SHP77 (cell line): Measurements from ENCODE around the gene PPP1R37.
A peak's percentile ranks its signal among the peaks of the same experiment; 100 is the strongest.

ENCODE experiments used
- DNase-seq, 2 experiments: peaks; one replicate each; lab custom pipeline; 2025; lab: John Stamatoyannopoulos, UW

PPP1R37 gene, protein sequence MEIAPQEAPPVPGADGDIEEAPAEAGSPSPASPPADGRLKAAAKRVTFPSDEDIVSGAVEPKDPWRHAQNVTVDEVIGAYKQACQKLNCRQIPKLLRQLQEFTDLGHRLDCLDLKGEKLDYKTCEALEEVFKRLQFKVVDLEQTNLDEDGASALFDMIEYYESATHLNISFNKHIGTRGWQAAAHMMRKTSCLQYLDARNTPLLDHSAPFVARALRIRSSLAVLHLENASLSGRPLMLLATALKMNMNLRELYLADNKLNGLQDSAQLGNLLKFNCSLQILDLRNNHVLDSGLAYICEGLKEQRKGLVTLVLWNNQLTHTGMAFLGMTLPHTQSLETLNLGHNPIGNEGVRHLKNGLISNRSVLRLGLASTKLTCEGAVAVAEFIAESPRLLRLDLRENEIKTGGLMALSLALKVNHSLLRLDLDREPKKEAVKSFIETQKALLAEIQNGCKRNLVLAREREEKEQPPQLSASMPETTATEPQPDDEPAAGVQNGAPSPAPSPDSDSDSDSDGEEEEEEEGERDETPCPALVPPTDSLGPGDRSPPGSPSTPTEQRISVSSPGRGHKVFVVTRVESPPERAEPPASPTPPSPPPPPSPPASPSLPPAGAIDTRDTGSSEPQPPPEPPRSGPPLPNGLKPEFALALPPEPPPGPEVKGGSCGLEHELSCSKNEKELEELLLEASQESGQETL

DNA sequence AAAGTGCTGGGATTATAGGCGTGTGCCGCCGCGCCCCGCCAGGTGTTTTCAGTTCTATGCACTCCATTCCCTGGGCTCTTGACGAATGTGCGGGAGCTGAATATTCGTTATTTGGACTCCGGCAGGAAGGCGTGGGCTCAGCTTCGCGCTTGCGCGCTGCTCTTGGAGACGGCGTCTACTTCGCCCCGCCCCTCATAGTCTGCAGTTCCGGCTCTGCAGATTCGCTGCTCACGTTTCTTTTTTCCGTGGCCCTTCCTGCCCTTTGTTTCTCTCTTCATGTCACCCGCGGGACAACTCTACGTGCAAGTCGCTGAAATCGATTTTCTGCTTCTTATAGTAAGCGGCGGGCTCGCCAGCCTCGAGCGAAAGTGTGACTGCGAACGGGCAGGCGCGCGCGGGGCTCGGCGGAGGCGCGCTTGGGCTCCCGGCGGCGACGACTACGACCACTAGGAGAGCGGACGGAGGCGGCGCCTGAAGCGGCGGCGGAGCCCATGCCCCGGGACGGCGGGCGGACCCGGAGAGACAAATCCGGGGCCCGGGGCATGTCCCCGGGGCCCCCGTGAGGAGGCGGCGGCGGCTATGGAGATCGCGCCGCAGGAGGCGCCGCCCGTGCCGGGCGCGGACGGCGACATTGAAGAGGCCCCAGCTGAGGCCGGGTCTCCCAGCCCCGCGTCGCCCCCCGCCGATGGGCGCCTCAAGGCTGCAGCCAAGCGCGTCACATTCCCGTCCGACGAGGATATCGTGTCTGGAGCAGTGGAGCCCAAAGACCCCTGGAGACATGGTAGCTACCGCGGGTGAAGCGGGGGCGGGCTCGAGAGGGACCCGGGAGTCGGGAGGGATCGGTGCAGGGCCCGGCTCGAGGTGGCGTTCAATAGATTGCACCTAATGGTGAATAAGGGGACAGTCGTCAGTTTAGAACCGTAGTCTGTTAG is at the start of gene PPP1R37:
TSS of gene PPP1R37 (plus strand) at position 433 of the 932 bp plus-strand sequence. CDS start at position 580, 147 bp downstream.
- peak; percentile 95 to 96 for DNase-seq

DNA sequence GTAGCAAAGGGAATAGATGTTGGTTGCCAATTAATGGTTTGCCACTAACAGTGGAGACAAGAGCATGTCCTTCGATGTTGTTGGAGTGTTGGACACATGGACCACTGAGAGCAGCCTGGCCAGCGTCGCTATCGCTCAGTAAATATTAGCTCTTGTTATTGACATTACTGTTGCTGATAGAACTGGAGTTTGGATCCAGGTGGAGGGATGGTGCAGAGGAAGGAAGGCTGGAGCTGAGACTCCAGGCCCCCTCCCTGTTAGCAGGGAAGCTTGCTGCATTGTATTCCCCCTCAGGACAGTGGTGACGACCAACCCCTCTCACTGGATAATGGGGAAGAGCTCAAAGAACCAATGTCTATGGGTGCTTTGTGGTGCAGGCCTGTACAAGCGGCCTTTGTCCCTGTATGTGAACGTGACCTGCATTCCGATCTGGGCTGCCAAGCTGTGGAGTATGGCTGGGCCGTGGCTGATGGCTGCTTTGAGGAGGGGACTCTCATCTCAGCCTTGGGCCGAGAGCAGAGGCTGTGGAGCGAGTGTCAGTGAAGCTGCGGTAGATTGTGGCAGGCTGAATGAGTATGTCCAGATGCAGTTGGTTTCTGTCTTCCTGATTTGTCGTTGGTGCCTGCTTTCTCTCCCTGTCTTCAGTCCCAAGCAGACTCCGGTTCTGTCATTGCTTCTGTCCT is 47.2 kb upstream of the PPP1R37 start:
- DNase-seq: peak in 1 of 2 experiments; percentile 21

DNA sequence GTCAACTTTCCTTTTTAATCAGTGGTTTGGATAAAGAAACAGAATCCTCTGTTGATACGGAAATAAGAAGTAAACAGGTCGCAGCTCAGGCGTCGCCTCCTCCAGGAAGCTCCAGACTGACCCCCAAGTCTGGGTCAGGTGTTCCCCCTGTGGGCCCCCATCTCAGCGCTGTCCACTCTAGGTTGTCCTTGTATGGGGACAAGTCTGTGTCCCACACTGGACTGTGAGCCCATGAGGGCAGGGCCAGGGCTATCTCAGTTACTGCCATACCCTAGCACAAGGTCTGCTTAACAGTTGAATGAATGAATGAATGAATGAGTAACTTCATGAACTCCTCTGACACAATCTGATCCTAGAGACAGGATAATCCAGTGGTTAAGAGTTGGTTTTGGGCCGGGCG is 46.6 kb upstream of the PPP1R37 start:
- no peak for DNase-seq

DNA sequence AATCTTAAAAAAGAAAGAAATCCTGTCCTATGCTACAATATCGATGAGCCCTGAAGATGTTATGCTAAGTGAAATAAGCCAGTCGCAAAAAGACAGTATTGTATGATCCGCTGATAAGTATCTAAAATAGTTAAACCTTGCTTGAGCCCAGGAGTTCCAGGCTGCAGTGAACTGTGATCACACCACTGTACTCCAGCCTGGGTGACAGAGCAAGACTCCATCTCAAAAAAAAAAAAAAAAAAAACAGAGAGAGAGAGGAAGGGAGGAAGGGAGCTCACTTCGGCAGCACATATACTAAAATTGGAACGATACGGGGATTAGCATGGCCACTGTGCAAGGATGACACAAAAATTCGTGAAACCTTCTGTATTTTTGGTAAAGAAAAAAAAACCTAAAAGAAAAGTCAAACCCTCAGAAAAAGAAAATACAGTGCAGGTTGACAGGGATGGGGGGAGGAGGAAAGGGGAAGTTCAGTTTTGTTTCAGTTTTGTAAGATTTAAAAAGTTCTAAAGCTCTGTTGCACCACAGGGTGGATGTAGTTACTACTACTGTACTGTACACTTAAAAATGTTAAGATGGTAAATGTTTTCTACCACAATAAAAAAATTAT is 45.7 kb upstream of the PPP1R37 start:
- DNase-seq: no peak

DNA sequence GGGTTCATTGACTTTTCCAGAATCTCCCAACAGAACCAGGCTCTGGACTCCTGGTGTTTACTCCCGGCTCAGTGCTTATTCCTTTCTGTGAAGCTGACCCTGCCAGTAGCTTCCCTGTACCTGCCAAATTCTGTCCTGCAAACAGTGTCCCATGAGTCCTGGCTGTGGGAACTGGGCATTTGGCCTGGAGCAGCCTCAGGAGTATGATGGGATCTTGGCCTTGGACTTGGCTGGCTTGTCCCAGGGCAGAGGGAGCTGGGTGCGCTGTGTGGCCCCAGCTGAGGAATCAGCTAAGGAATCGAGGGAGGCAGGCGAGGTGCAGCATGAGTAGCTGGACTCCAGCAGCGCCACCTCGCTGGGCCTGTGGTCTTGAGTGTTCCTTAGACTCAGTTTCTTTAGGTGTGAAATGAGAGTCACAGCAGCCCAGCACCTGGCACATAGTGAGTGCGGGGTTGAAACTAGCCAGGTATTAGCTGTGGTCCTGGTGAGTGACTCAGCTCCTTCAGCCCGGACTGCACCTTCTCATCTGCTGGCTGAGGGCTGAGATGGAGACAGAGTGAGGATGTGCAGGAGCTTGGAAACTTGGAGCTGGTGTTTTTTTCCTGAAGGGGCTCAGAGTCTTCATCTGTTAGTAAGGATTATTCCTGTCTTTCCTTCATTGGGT is 43.8 kb upstream of the PPP1R37 start:
- DNase-seq: no peak

DNA sequence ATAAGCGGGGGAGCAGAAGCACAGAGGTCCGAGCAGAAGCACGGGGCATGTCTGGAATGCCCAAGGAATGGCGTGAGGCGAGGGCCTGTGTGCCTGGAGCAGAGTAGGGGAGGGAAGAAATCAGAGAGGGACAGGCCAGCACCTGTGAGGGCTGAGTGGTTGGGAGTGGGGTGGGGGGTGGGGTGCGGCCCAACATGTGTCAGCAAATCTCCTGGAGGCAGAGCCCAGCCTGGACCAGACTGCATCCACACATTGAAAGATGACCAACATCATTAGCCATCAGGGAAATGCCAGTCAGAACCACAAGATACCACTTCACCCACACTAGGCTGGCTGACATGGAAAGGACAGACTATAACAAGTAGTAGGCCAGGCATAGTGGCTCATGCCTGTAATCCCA is 42.9 kb upstream of the PPP1R37 start:
- DNase-seq: no peak

DNA sequence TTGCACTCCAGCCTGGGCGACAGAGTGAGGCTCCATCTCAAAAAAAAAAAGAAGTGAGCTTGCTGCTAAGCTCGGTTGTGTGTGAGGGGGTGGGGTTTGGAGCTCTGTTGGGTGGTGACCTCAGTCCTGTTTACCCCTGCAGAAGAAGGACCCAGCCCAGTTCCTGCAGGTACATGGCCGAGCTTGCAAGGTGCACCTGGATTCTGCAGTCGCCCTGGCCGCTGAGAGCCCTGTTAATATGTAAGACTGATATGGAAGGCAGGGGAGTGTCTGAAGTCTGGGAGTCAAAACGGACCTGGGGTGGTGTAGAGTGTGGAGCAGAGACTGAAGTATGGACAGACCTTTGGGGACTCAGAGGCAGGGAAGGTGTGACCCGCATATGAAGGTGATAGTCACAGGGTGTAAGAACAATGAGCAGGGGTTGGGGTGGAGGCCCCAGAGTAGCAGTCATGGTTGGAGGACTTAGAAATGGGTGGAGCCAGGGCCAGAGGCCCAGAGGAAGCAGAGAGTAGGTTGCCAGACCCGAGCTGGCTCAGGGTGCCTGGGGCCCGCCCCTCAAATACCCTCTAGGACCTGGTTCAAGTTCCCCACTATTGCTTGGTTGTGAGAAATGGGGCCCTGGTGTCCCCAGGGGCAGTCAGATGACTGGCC is 40.9 kb upstream of the PPP1R37 start:
- no peak for DNase-seq

DNA sequence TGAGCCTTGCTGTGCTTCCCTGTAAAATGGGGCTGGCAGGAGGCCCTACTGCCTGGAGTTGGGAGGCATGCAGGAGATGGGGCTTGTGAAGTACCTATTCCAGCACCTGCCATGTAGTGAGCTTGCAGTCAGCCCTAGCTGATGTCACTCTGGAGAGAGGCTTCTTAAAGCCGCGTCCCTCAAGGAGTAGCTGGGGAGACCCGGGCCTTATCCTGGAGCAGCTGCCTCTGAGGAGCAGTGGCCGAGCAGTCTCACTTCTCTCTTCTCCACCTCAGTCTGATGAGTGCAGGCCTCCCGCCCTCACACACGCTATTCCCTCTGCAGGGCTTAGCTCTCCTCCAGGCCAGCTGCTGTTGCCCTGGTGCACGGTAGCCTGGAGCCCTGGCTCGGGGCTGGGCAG is 36.1 kb upstream of the PPP1R37 start:
- DNase-seq: no peak

DNA sequence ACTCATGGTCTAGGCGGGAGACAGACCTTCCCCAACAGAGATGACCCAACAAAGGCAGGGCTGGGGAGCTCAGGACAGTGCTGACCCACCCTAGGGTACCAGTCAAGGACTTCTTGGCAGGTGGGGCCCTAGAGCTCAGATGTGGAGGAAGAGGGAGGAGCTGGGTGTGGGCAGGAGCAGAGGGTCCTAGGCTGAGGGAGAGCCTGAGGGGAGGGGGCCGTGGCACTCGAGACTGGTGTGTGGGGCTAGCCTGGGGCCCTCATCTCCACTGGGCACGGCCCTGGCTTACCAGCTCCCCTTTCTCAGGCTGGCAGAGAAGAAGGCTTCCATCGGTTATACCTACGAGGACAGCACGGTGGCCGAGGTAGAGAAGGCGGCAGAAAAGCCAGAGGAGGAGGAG is 35.5 kb upstream of the PPP1R37 start:
- DNase-seq: no peak

DNA sequence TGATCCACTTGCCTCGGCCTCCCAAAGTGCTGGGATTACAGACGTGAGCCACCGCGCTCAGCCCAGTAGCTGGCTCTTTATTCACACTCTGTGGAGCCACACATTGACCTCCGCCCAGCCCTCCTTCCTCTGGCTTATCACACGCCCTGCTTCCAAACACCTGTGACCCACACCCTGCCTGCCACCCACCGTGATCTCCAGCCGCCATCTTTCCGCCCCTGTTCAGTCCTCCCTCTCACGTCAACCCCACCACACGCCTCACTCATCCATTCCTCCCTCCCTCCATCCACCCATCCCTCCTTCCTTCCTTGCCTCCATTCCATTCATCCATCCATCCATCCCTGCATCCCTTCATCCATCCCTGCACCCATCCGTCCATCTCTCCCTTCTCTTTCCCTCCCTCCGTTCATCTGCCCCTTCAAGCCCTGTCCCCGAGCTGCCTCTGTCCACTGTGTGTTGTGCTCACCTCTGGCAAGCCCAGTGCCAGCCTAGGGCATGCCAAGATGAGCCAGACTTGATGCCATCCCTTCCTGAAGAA is 34.3 kb upstream of the PPP1R37 start:
- DNase-seq: no peak

DNA sequence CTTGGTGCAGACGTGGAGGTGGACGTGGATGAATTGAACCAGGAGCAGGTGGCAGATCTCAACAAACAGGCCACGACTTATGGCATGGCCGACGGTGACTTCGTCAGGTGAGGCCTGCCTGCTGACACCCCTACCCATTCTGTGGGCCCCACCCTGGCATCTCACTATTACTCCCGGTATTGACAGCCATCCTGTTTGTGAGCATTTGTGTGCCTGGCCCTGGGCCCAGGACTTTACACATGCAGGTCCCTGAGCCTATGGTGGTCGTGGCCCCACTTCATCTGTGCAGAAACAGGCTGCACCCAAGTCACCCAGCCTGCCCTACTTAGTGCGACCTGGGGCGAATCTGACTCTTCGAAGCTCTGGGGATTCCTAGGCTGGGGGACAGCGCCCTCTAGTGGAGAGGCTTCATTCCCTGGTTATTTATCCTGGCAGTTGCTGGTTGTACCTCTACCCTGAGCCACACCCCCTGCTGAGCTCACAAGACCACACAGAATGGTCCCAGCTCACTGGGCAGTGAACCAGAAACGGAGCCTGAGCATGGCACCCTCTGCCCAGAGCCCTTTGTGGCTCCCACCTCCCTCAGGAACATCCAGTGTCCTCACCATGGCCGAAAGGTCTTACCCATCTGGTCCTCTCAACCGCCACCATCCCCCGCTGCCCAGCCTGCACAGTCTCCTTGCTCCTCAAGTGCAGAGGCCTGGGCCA is 33.6 kb upstream of the PPP1R37 start:
- peak; percentile 63 to 68 for DNase-seq

DNA sequence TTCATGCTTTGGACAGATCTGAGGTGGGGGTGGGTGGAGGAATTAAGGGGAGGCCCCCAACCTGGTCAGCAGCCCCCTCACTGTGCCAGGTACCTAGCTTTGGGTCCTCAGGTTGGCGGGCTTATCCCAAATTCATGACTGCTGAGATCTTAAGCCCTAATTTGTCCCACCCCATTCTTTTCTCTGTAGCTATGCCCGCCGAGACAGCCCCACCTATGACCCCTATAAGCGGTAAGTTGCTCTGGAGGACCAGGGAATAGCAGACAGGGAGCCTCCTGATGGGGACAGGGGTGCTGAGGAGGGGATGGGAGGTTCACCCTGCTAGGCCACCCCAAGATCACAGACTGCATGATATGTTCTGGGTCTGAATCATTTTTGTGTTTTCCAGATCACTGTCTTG is 31.0 kb upstream of the PPP1R37 start:
- DNase-seq: no peak

DNA sequence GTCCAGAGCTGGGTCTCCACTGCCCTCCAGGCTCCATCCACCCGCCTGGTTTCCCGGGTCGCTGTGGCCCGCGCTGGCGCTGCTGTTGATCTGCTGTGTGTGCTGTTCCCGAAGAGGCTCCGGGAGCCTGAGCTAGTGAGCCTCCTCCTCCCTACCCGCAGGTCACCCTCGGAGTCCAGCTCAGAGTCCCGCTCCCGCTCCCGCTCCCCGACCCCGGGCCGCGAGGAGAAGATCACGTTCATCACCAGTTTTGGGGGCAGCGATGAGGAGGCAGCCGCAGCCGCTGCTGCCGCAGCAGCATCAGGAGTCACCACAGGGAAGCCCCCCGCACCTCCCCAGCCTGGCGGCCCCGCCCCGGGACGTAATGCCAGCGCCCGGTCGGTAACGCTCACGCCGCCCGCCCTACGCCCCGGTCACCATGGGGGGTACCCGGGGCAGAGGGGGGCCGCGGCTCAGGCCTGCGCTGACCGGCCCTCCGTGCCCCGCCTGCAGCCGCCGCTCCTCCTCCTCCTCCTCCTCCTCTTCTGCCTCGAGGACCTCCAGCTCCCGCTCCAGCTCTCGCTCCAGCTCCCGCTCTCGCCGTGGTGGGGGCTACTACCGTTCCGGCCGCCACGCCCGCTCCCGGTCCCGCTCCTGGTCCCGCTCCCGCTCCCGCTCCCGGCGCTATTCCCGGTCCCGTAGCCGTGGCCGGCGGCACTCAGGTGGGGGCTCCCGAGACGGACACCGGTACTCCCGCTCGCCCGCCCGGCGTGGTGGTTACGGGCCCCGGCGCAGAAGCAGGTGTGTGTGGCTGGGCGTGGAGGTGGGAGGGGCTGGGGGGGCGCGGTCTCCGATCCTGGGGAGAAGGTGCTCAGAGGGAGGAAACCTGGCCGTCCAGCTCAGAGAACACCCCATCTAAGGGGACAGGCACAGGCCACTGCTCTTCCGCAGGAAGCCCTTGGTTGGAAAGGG is 28.9 kb upstream of the PPP1R37 start:
- no peak for DNase-seq

DNA sequence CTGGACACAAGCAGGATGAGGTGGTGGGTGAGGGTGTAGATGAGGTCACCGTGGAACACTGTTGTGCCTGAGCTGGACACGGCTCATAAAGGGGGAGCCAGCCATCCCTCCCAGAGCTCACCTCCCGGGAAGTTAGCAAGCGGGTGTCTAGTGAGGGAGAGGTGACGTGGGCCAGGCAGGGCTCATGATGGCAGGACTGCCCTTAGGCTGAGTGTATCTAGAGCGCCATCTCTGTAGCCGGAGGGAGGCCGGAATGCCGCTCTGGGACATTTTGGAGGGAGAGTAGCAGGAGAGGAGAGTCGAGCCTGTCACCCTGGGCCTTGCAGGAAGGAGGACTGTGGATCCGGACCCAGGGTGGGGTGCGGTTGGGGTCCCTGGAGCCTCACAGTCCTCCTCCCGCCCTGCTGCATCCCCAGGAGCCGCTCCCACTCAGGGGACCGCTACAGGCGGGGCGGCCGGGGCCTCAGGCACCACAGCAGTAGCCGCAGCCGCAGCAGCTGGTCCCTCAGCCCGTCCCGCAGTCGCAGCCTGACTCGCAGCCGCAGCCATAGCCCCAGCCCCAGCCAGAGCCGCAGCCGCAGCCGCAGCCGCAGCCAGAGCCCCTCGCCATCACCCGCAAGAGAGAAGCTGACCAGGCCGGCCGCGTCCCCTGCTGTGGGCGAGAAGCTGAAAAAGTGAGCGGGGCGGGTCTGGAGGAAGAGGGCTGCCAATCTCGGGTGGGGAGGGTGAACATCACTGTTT is 25.9 kb upstream of the PPP1R37 start:
- no peak for DNase-seq

DNA sequence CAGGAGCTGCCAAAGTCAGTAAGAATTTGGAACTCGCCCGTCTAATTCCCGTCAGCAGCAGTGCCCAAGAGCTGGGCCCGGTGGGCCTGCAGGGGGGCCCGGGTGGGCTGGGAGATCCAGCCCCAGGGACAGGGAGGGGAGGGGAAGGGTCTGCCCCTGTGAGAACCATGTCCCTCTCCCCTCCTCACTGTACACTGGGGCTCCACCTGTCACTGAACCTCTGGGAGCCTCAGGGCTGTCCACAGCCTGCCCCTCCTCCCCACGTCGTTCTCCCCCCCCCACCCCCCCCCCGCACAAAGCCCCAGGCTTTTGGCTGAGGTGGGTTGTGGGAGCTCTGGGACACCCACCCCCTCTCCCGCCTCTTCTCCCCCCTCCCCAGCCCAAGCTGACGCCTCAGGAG is 24.9 kb upstream of the PPP1R37 start:
- no peak for DNase-seq

DNA sequence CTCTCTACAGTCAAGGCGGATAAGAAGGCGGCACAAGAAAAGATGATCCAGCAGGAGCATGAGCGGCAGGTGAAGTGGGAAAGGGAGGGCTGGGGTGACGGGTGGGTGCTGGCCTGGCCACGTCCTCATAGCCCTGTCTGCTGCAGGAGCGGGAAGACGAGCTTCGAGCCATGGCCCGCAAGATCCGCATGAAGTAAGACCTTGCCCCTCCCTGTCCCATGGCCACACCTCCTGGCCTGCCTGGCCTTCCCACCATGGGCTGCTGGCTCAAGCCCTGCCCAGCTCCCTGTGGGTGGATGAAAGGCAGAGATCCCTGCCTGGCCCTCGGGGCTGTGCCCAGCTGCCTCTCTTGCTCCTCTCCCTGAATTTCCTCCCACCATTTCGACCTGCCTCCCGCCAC is 23.9 kb upstream of the PPP1R37 start:
- no peak for DNase-seq

DNA sequence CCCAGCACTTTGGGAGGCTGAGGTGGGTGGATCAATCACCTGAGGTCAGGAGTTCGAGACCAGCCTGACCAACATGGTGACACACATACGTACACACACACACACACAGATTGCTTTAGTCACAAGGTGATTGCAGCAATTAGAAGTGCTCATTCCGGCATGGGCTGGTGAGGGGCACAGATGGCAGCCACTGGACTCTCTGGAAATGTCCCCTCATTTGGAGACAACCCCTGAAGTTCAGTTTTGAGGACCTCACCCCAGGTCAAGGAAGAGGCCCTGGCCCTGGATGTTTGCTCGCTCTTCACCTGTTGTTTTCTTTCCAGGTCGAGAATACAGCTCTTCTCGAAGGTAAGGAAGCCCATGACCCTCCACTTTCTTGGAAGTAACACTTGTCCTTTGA is 22.8 kb upstream of the PPP1R37 start:
- DNase-seq: no peak
